ENCODE data around the gene TMEM86A.

The TMEM86A gene

GRCh38 chr11:18707811-18708340 lies 9.3 kb downstream of the TMEM86A start:
- no peak for TF ChIP-seq ZFX (IDR thresholded peaks at IDR 0.05)
- no peak for TF ChIP-seq CTCF (conservative IDR thresholded peaks at IDR 0.05)
- H3K27ac ChIP-seq: no peak overlapping the region

GRCh38 chr11:18709414-18709813 lies 10.8 kb downstream of the TMEM86A start:
- no peak overlapping the region for H3K27ac ChIP-seq
- TF ChIP-seq ZFX (IDR thresholded peaks at IDR 0.05) (no peak), CTCF (conservative IDR thresholded peaks at IDR 0.05) (no peak)

- no peak overlapping the region for H3K27ac ChIP-seq
- no peak for TF ChIP-seq CTCF (conservative IDR thresholded peaks at IDR 0.05)
- no peak for TF ChIP-seq ZFX (IDR thresholded peaks at IDR 0.05)
Observed at GRCh38 chr11:18710545-18710944, 12.0 kb downstream of the TMEM86A start.

- TF ChIP-seq ZFX (IDR thresholded peaks at IDR 0.05): no peak
- no peak for TF ChIP-seq CTCF (conservative IDR thresholded peaks at IDR 0.05)
- H3K27ac ChIP-seq: no peak overlapping the region
Observed at GRCh38 chr11:18713646-18714442, 15.3 kb downstream of the TMEM86A start.

GRCh38 chr11:18714443-18714780 lies 15.8 kb downstream of the TMEM86A start:
- no peak for TF ChIP-seq CTCF (conservative IDR thresholded peaks at IDR 0.05)
- no peak for TF ChIP-seq ZFX (IDR thresholded peaks at IDR 0.05)
- H3K27ac ChIP-seq: no peak overlapping the region

- no peak overlapping the region for H3K27ac ChIP-seq
- TF ChIP-seq CTCF (conservative IDR thresholded peaks at IDR 0.05) (no peak), ZFX (IDR thresholded peaks at IDR 0.05) (no peak)
Observed at GRCh38 chr11:18715476-18715875, 16.9 kb downstream of the TMEM86A start.

- H3K27ac ChIP-seq: no peak overlapping the region
- no peak for TF ChIP-seq CTCF (conservative IDR thresholded peaks at IDR 0.05)
- TF ChIP-seq ZFX (IDR thresholded peaks at IDR 0.05): no peak
Observed at GRCh38 chr11:18720091-18720807, 21.7 kb downstream of the TMEM86A start.

Measured in C4-2B (cell line).